Skeletal muscle cell (primary cell): ENCODE results near the gene MIB2.
"Not testable (repeated sequence)": the region's sequence is repeated elsewhere in the genome, so short reads cannot be mapped to it uniquely, and the experiment has no call there.

ENCODE experiments used
- DNase-seq: peaks from one replicate; pipeline ENCODE4 v3.0.0-alpha.2; 2010; ENCODE audit warnings: low read depth
- H3K4me3 ChIP-seq: 2 replicates; pipeline ENCODE4 v1.5.1; 2011; ENCODE audit warnings: low read depth, mild to moderate bottlenecking, control low read depth, low read length, moderate library complexity

MIB2 gene

GRCh38 chr1:1638528-1638927 lies 23.2 kb downstream of the MIB2 start:
- DNase-seq, H3K4me3 ChIP-seq: not testable (repeated sequence)

- H3K4me3 ChIP-seq, DNase-seq: not testable (repeated sequence)
Observed at GRCh38 chr1:1639368-1639767, 24.1 kb downstream of the MIB2 start.

- not testable (repeated sequence) for DNase-seq, H3K4me3 ChIP-seq
Observed at GRCh38 chr1:1640081-1640480, 24.8 kb downstream of the MIB2 start.

GRCh38 chr1:1640711-1641461 lies 25.6 kb downstream of the MIB2 start:
- not testable (repeated sequence) for DNase-seq, H3K4me3 ChIP-seq

GRCh38 chr1:1646326-1646725 lies 31.0 kb downstream of the MIB2 start:
- DNase-seq, H3K4me3 ChIP-seq: not testable (repeated sequence)

- not testable (repeated sequence) for H3K4me3 ChIP-seq, DNase-seq
Observed at GRCh38 chr1:1647567-1648241, 32.4 kb downstream of the MIB2 start.

- H3K4me3 ChIP-seq, DNase-seq: not testable (repeated sequence)
Observed at GRCh38 chr1:1648265-1648664, 33.0 kb downstream of the MIB2 start.

- H3K4me3 ChIP-seq, result peak within 1 kb of the TSS; percentile 57
Observed at GRCh38 chr1:1658583-1659549, 43.6 kb downstream of the MIB2 start, which contains the start of gene CDK11B. CDK11B (minus strand) TSS chr1:1659004; CDS start chr1:1657485, 1,519 bp downstream.

GRCh38 chr1:1662392-1662791 lies 47.1 kb downstream of the MIB2 start:
- H3K4me3 ChIP-seq, DNase-seq: not testable (repeated sequence)

More at GRCh38 chr1:1658583-1659549, 43.6 kb downstream of the MIB2 start, which contains the start of gene CDK11B:
- DNase-seq, result peak; percentile 90

GRCh38 chr1:1662830-1663560 lies 47.7 kb downstream of the MIB2 start:
- not testable (repeated sequence) for DNase-seq, H3K4me3 ChIP-seq

GRCh38 chr1:1664318-1664717 lies 49.0 kb downstream of the MIB2 start:
- not testable (repeated sequence) for H3K4me3 ChIP-seq, DNase-seq

- DNase-seq, result no peak
- H3K4me3 ChIP-seq, result no peak overlapping the region
Observed at GRCh38 chr1:1664941-1665814, 49.9 kb downstream of the MIB2 start.

- no peak overlapping the region for H3K4me3 ChIP-seq
- DNase-seq, result no peak
Observed at GRCh38 chr1:1665815-1666251, 50.5 kb downstream of the MIB2 start.

GRCh38 chr1:1666526-1666925 lies 51.2 kb downstream of the MIB2 start:
- no peak overlapping the region for H3K4me3 ChIP-seq
- DNase-seq, result no peak

- H3K4me3 ChIP-seq, result no peak overlapping the region
- no peak for DNase-seq
Observed at GRCh38 chr1:1669468-1670440, 54.5 kb downstream of the MIB2 start.

- no peak overlapping the region for H3K4me3 ChIP-seq
Observed at GRCh38 chr1:1670866-1671265, 55.6 kb downstream of the MIB2 start.

More at GRCh38 chr1:1670866-1671265, 55.6 kb downstream of the MIB2 start:
- no peak for DNase-seq
